Neural cell (in vitro differentiated cells): ENCODE measurements around the gene MAGI1.

ENCODE experiments used
- CTCF ChIP-seq: fragments of 450-650 bp; IDR thresholded peaks from 2 replicates; pipeline ENCODE4 v1.5.1; 2014; ENCODE audit warnings: antibody characterized with exemption, mild to moderate bottlenecking, moderate library complexity; ENCODE audit not compliant: poor library complexity, severe bottlenecking
- EZH2 ChIP-seq: fragments of 200-600, 300-800 bp; shearing (Covaris generic), sonication (generic); IDR thresholded peaks from 2 replicates; pipeline ENCODE4 v1.6.1; 2014; ENCODE audit warnings: antibody characterized with exemption, low read length, borderline replicate concordance, mild to moderate bottlenecking; ENCODE audit not compliant: insufficient read depth, poor library complexity, severe bottlenecking
- MXI1 ChIP-seq: fragments of 450-650 bp; conservative IDR thresholded peaks from 2 replicates; pipeline ENCODE4 v1.6.1; 2014; ENCODE audit warnings: antibody characterized with exemption, mild to moderate bottlenecking; ENCODE audit not compliant: poor library complexity, severe bottlenecking
- POLR2AphosphoS5 ChIP-seq: IDR thresholded peaks from 2 replicates; pipeline ENCODE4 v1.6.1; 2012
- RAD21 ChIP-seq: fragments of 450-650 bp; conservative IDR thresholded peaks from 2 replicates; pipeline ENCODE4 v1.6.1; 2014; ENCODE audit warnings: antibody characterized with exemption, mild to moderate bottlenecking, moderate library complexity
- REST ChIP-seq: IDR thresholded peaks from 2 replicates; pipeline ENCODE4 v1.6.1; 2012; ENCODE audit warnings: borderline replicate concordance
- SMC3 ChIP-seq: fragments of 450-650 bp; conservative IDR thresholded peaks from 2 replicates; pipeline ENCODE4 v1.6.1; 2014; ENCODE audit warnings: antibody characterized with exemption, mild to moderate bottlenecking, moderate library complexity; ENCODE audit not compliant: poor library complexity
- TAF1 ChIP-seq: IDR thresholded peaks from 2 replicates; pipeline ENCODE4 v1.6.1; 2012; ENCODE audit warnings: low read depth

DNA sequence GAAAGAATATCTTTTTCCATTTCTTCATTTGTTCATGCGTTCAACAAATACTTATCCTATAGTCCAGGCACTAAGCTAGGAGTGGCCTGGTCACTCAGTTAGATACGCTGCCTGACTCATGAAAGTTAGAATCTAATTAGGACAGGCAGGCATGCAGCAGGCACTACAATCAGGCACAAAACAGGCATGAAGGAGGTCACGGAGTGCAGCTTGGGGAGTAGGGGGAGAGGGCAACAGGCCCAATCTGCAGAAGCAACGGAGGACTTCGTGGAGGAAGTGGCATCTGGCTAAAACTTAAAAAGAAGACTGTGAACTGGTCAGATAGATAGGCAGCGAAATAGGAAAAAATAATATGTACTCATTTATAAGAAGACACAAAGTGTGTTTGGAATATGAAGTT is 420.9 kb downstream of the MAGI1 start:
- TF ChIP-seq RAD21: no peak
- TF ChIP-seq TAF1: no peak
- no peak for TF ChIP-seq MXI1
- TF ChIP-seq EZH2: no peak
- TF ChIP-seq CTCF: no peak
- TF ChIP-seq POLR2AphosphoS5: no peak
- TF ChIP-seq SMC3: no peak
- TF ChIP-seq REST: no peak
